HUDEP-2 (cell line): ENCODE measurements around the gene DISC1.

Experiments
- DNase-seq, 76 experiments: peaks; one replicate each; lab custom pipeline; 2025; ENCODE audit not compliant: unreplicated experiment in 76 of 76; lab: John Stamatoyannopoulos, UW

Gene DISC1

DNA sequence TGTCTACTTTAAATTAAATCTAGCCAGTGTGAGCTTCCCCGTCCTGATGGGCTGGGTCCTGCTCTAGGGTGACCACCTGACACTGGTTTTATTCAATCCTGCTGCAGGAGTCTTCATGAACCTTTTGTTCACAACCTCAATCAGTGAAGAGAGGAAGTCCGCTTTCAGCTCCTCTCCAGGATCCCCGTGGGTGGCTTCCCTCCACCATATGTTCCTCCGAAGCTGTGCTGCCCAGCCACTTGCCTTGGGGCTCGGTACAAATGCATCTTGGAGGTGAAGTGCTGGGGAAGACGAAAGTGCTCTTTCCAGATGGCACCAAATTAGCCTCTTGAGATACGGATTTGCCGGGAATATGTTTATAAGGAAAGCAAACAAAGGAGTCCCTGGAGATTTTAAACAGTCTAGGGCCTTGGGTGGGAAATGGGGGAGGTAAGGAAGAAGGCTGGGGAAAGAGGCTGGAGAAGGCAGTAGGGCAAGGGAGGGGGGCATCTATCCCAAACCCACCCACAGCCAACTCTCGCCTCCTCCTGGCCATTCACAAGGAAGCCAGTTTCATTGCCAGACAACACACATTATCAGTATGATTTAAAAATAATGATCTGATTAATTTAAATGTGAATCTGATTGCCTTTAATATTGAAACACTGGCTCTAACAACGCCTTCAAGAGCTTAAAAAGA is 430.8 kb downstream of the DISC1 start:
- DNase-seq = no peak

DNA sequence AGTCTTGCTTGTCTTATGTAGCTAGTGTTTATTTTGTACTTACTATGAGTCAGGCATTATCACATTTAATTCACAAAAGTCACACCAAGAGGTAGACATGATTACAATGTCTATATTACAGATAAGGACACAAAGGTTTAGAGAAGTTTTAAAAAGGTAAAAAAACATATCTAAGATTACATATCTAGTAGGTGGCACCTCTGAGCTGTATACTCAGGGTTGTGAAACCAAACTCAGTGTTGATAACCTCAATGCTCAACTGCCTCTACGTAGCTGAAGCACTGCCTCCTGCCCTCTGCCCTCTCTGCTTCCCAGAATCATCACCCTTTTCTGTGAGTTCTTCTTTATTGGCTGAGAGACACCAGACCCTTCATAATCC is 431.3 kb downstream of the DISC1 start:
- no peak for DNase-seq

DNA sequence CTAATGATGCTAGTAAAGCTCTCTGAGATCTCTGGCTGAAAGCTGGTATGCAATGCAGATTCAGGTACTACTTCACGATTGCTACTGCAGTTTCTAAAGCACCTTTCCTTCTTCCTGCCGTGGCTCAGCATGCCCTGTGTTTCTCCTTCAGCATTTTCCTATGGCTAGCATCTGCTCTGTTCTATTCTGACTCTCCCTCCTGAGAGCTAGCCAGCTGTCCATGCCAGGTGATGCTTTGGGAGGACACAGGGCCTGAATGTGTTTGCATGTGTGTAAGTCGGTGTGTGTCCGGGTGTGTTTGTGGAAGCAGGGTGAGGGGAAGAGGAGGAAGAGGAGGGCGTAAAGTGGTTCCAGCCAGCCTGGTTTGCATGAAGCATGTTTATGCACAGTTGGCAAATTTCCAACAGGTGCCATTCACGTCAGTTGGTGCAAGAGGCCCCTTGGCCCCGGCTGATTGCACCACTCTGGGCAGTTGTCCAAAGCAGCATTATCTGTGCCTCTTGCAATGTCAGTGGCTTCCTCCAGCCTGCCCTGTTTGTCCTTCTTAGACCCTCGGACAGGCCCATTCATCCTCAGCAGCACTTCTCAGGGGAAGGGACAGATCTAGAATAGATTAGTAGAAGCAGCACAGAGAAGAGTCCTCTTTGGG is 433.3 kb downstream of the DISC1 start:
- no peak for DNase-seq

DNA sequence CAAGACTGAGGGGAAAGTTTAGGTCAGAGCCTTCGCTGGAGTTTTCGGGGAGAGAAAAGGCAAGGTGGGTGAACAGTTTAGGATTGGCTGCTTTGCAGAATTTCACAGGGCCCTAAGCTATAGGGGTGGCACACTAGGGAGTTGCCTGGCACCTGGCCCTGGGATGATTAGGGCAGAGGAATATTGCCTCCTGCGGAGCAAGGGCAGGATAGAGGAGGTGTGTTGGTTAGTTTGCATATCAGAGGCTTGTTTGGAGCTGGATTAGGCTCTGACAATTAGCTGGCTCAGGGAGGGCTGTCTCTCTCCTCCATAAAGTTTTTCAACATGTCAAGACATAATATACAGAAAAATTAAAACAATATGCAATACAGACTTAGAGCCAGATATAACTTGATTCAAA is 436.4 kb downstream of the DISC1 start:
- DNase-seq = no peak

DNA sequence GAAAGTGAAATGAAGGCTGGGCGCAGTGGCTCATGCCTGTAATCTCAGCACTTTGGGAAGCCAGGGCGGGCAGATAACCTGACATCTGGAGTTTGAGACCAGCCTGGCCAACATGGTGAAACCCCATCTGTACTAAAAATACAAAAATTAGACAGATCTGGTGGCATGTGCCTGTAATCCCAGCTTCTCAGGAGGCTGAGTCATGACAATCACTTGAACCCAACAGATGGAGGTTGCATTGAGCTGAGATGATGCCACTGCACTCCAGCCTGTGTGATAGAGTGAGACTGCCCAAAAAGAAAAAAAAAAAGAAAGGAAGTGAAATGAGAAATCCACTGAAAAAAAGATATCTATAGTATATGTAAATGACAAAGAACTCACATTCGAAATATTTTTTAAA is 439.9 kb downstream of the DISC1 start:
- no peak for DNase-seq

DNA sequence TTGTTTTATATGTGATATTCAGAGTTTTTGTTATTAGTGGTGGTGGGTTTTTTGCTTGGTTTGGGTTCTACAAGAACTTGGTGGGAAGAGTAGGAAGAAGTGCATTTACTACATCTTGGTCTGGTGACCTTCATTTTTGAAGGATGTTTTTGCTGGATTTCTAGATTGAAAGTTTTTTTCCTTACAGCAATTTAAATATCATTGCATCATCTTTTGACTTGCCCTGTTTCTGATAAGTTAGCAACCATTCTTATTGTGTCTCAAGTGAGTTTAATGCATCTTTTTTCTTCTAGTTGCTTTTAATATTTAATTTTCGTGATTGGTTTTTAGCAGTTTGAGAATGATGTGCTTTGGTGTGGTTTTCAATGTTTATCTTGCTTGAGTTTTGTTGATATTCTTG is 447.7 kb downstream of the DISC1 start:
- DNase-seq = no peak

DNA sequence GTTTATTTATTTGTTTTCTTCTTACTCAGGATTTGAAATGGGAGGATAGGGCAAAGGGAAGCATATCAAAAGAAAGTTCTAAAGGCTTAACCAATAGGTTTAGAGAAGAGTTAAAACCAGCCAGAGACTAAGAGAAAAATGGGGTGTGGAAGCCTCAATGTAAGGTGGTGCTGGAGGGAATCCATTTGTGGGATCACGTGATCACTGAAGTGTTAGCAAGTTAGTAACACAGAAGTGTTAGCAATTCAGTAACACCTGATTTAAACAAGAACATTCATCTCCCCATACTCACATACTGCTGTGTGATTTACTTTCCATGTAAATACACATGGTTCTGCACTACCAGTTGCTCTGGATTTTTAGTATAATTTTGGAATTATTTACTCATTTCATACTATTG is 451.2 kb downstream of the DISC1 start:
- no peak for DNase-seq

DNA sequence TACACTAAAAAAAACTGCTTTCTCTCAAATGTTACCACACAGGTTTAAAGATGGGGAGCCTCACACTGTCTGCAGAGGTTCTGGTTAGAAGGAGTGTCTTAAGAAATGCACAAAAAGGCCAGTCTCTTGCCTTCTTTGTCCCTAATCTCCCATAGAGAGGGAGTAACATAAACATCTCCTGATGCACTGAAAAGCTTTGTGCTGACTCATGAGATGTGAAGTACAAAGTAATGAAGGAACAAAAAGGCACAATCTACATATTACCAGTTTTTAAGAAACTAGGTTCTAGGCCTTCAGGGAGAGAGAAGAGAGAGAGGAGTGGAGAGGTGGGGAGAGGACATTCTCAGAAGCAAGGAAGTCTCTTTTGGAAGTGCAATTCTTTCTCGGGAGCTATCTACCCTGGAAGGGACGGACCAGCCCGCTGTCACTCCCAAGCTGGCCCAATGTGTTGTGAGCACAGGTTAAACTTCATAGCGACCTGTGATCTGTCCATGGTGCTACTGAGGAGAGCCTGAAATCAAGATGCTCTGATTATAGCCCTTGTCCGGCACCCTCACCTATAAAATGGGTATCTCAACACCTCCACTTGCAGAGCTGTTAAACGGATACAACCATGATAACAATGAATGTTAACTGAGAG is 458.1 kb downstream of the DISC1 start:
- no peak for DNase-seq

DNA sequence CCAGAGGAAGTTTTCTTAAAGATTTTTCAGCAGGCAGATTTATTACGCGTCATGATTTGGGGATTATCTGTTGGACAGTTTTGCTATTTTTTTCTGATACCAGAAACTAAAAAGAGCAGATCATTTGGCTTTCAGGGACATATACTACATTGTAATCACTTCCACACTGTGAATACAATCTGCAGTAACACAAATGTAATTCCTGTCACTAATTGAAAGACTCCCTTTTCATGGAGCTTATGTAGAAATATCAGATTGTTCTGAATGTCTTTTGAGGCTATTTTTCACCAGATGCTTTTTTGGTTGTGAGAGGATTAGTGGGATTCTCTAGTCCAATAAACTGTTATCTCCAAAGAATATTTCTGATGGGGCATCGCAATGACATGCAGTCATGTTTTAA is 464.2 kb downstream of the DISC1 start:
- no peak for DNase-seq
